Muscle layer of duodenum (tissue), 2 donors: ENCODE results near the gene KCNAB3.
"Not testable (repeated sequence)": the region's sequence is repeated elsewhere in the genome, so short reads cannot be mapped to it uniquely, and the experiment has no call there.

Experiments used
- H3K27ac ChIP-seq: one replicate; pipeline ENCODE4 v1.7.0; 2013; ENCODE audit warnings: mild to moderate bottlenecking, low read length
- H3K27me3 ChIP-seq: one replicate; pipeline ENCODE4 v1.7.0; 2013; ENCODE audit warnings: low read depth, mild to moderate bottlenecking, control low read depth, low read length
- H3K36me3 ChIP-seq, 2 donors: one replicate each; pipeline ENCODE4 v1.7.0; 2013; ENCODE audit warnings: low read length in 2 of 2, control low read depth in 1 of 2, mild to moderate bottlenecking in 1 of 2; ENCODE audit not compliant: insufficient read depth in 2 of 2, control insufficient read depth in 1 of 2
- H3K4me1 ChIP-seq, 2 donors: one replicate each; pipeline ENCODE4 v1.7.0; 2013; ENCODE audit warnings: low read length in 2 of 2, mild to moderate bottlenecking in 2 of 2, control low read depth in 1 of 2, moderate library complexity in 1 of 2; ENCODE audit not compliant: insufficient read depth in 2 of 2, control insufficient read depth in 1 of 2
- H3K4me3 ChIP-seq, 2 donors: one replicate each; pipeline ENCODE4 v1.7.0; 2013; ENCODE audit warnings: low read length in 2 of 2, low read depth in 1 of 2, mild to moderate bottlenecking in 1 of 2
- H3K9me3 ChIP-seq, 2 donors: one replicate each; pipeline ENCODE4 v1.7.0; 2013; ENCODE audit warnings: low read length in 2 of 2, control low read depth in 1 of 2, mild to moderate bottlenecking in 1 of 2; ENCODE audit not compliant: control insufficient read depth in 1 of 2
- donor health status: healthy.

The KCNAB3 gene

DNA sequence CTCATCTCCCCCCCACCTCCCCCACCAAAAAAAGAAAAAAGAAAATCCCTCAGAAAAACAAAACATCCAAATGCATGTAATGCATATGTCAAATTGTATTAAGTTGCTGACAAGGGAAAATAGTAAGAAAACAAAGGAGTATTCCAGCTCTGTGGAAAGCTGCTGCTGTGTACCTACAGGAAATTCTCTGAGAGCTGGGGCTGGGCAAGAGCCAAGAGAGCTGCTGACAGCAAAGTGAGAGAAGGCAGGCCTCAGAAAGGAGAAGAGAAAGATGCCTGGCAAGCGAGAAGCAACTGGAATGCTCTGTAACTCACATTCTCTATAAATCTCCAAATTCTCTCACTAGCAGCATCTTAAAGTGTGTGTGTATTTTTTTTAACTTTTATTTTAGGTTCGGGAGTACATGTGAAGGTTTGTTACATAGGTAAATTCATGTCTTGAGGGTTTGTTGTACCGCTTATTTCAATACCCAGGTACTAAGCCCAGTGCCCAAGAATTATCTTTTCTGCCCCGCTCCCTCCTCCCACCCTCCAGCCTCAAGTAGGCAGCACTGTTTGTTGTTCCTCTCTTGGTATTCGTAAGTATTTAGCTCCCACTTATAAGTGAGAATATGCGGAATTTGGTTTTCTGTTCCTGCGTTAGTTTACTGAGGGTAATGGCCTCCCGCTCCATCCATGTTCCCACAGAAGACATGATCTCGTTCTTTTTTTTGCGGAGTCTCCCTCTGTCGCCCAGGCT lies 26.7 kb upstream of the KCNAB3 start:
- no peaks in the 10 kb centered on the region for H3K27me3 ChIP-seq
- no peak overlapping the region for H3K27ac ChIP-seq
- no peaks in the 10 kb centered on the region for H3K9me3 ChIP-seq
- H3K36me3 ChIP-seq: no peaks in the 10 kb centered on the region
- H3K4me3 ChIP-seq: no peak overlapping the region
- peaks cover 0 to 7% of the 10 kb centered on the region in 2 donors for H3K4me1 ChIP-seq

DNA sequence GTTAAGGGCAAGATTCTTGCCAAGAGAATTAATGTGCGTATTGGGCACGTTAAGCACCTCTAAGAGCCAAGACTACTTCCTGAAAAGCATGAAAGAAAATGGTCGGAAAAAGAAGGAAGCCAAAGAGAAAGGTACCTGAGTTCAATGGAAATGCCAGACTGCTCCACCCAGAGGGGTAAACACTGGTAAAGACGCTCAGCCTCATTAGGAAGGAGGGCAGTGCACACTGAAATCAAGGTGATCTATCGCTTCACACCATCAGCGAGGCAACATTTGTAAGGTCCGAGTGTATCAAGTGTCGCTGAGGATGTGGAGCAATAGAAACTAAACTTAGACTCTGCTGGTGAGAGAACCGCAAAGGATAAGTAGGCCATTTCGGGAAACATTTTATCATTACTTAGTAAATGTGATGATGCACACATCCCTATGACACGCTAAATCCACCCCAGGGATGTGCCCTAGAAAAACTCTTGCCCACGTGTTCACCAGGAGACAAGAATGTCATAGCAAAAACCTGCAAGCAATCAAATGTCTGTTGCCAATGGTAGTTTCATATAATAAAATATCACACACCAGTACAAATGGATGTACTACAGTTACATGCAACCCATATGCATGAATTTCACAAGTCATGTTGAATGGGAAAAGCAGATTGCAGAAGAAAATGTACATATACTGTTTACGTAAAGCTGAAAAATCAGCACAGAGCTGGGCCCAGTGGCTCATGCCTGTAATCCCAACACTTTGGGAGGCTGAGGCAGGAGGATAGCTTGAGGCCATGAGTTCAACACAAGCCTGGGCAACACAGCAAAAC lies 26.0 kb upstream of the KCNAB3 start:
- Histone ChIP-seq H3K4me3 (no peak overlapping the region), H3K27me3 (no peaks in the 10 kb centered on the region), H3K9me3 (no peaks in the 10 kb centered on the region), H3K4me1 (peaks cover 0 to 7% of the 10 kb centered on the region in 2 donors), H3K36me3 (no peaks in the 10 kb centered on the region), H3K27ac (no peak overlapping the region)

DNA sequence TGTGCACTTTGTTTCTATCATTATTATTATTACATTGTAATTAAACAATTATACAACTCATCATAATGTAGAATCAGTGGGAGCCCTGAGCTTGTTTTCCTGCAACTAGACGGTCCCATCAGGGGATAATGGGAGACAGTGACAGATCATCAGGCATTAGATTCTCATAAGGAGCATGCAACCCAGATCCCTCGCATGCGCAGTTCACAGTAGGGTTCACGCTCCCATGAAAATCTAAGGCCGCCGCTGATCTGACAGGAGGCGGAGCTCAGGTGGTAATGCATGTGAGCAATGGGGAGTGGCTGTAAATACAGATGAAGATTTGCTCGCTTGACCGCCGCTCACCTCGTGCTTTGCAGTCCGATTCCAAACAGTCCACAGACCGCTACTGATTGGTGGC lies 23.6 kb upstream of the KCNAB3 start:
- not testable (repeated sequence) for H3K9me3 ChIP-seq, H3K4me1 ChIP-seq, H3K27me3 ChIP-seq, H3K4me3 ChIP-seq, H3K27ac ChIP-seq
- H3K36me3 ChIP-seq: peaks cover 13 to 14% of the 10 kb centered on the region in 2 donors

GRCh38 chr17:7951143-7951792 lies 21.6 kb upstream of the KCNAB3 start:
- H3K27ac ChIP-seq: no peak overlapping the region
- no peaks in the 10 kb centered on the region for H3K27me3 ChIP-seq
- H3K4me1 ChIP-seq: peaks cover 0 to 7% of the 10 kb centered on the region in 2 donors
- H3K4me3 ChIP-seq: no peak overlapping the region
- no peaks in the 10 kb centered on the region for H3K9me3 ChIP-seq
- peaks cover 27 to 32% of the 10 kb centered on the region in 2 donors for H3K36me3 ChIP-seq

GRCh38 chr17:7950578-7950977 lies 20.9 kb upstream of the KCNAB3 start:
- H3K36me3 ChIP-seq: peaks cover 34 to 39% of the 10 kb centered on the region in 2 donors
- no peak overlapping the region for H3K27ac ChIP-seq
- no peaks in the 10 kb centered on the region for H3K4me1 ChIP-seq

GRCh38 chr17:7947651-7948050 lies 18.0 kb upstream of the KCNAB3 start:
- peaks cover 47 to 63% of the 10 kb centered on the region in 2 donors for H3K36me3 ChIP-seq
- H3K4me1 ChIP-seq: no peaks in the 10 kb centered on the region
- H3K4me3 ChIP-seq: no peak overlapping the region
- H3K27ac ChIP-seq: no peak overlapping the region
- H3K9me3 ChIP-seq: no peaks in the 10 kb centered on the region
- H3K27me3 ChIP-seq: no peaks in the 10 kb centered on the region

More at GRCh38 chr17:7950578-7950977, 20.9 kb upstream of the KCNAB3 start:
- H3K27me3 ChIP-seq: no peaks in the 10 kb centered on the region
- no peak overlapping the region for H3K4me3 ChIP-seq
- no peaks in the 10 kb centered on the region for H3K9me3 ChIP-seq

DNA sequence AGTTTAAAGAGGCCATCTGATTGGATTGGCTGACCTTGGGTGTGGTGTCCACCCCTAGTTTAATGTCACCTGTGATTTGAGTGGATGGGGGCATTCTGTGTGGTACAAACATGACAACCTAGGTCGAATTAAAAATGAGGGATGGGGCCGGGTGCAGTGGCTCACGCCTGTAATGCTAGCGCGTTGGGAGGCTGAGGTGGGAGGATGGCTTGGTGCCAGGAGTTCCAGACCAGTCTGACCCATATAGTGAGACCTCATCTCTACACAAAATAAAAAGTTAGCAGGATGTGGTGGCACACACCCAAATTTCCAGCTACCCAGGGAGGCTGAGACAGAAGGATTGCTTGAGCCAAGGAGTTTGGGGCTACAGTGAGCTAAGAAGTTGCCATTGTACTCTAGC lies 16.8 kb upstream of the KCNAB3 start:
- no peak overlapping the region for H3K4me3 ChIP-seq
- peaks cover 47 to 72% of the 10 kb centered on the region in 2 donors for H3K36me3 ChIP-seq

GRCh38 chr17:7945651-7946050 lies 16.0 kb upstream of the KCNAB3 start:
- H3K36me3 ChIP-seq: peaks cover 54 to 80% of the 10 kb centered on the region in 2 donors

More for the DNA sequence above, 16.8 kb upstream of the KCNAB3 start:
- no peak overlapping the region for H3K27ac ChIP-seq
- H3K4me1 ChIP-seq: no peaks in the 10 kb centered on the region
- no peaks in the 10 kb centered on the region for H3K9me3 ChIP-seq
- no peaks in the 10 kb centered on the region for H3K27me3 ChIP-seq

GRCh38 chr17:7944326-7944725 lies 14.7 kb upstream of the KCNAB3 start:
- Histone ChIP-seq H3K27ac (no peak overlapping the region), H3K36me3 (peaks cover 62 to 90% of the 10 kb centered on the region in 2 donors), H3K9me3 (no peaks in the 10 kb centered on the region), H3K4me3 (no peak overlapping the region), H3K27me3 (no peaks in the 10 kb centered on the region), H3K4me1 (no peaks in the 10 kb centered on the region)

More at GRCh38 chr17:7945651-7946050, 16.0 kb upstream of the KCNAB3 start:
- Histone ChIP-seq H3K27me3 (no peaks in the 10 kb centered on the region), H3K4me3 (no peak overlapping the region), H3K27ac (no peak overlapping the region), H3K9me3 (no peaks in the 10 kb centered on the region), H3K4me1 (no peaks in the 10 kb centered on the region)

DNA sequence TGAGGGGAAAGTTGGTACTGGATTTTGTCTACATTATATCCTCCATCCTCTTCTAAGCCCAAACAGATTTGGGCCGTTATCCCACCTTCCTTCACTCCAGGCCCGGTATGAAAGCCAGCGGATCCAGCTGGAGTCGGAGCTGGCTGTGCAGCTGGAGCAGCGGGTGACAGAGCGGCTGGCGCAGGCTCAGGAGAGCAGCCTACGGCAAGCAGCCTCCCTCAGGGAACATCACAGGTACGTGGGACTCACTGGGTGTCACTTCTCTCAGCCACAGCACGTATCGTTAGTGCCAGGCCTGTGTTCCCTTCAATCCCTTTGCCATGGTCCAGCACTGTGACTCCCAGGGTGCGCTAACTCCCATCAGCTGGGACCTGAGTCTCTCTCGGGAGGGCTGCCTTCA lies 13.6 kb upstream of the KCNAB3 start:
- no peaks in the 10 kb centered on the region for H3K27me3 ChIP-seq
- H3K27ac ChIP-seq: no peak overlapping the region
- no peaks in the 10 kb centered on the region for H3K4me1 ChIP-seq
- no peaks in the 10 kb centered on the region for H3K9me3 ChIP-seq
- H3K36me3 ChIP-seq: peaks cover 56 to 88% of the 10 kb centered on the region in 2 donors
- no peak overlapping the region for H3K4me3 ChIP-seq

GRCh38 chr17:7940743-7941142 lies 11.1 kb upstream of the KCNAB3 start:
- peaks cover 46 to 82% of the 10 kb centered on the region in 2 donors for H3K36me3 ChIP-seq
- no peaks in the 10 kb centered on the region for H3K27me3 ChIP-seq
- no peaks in the 10 kb centered on the region for H3K9me3 ChIP-seq
- no peaks in the 10 kb centered on the region for H3K4me1 ChIP-seq
- H3K27ac ChIP-seq: no peak overlapping the region
- H3K4me3 ChIP-seq: no peak overlapping the region
